K562 (cell line): ENCODE data around the gene FOXE1. TPM values are rescaled to one million over a fixed set of nuclear protein-coding genes. Genes with fewer than 3 reads are reported as not detected.

Experiments
- ATF3 ChIP-seq, 2 experiments: fragments of 450-650 bp in 1 of 2; sonication (generic) in 1 of 2; formaldehyde crosslinking in 1 of 2; IDR thresholded peaks in 1 of 2; conservative IDR thresholded peaks in 1 of 2; 2 replicates each; pipeline versions ENCODE4 v1.6.1 to v1.8.1; 2016 to 2023; ENCODE audit warnings: mild to moderate bottlenecking in 2 of 2, moderate library complexity in 2 of 2, inconsistent platforms in 1 of 2, missing genetic modification reagents in 1 of 2
- BACH1 ChIP-seq: fragments of 200-800 bp; sonication (Bioruptor generic); IDR thresholded peaks from 2 replicates; pipeline ENCODE4 v1.6.1; 2016; ENCODE audit warnings: missing genetic modification characterization, missing compliant biosample characterization
- BRCA1 ChIP-seq, 2 experiments: fragments of 450-650 bp in 1 of 2; sonication (generic) in 1 of 2; formaldehyde crosslinking in 1 of 2; IDR thresholded peaks; 2 replicates each; pipeline versions ENCODE4 v1.5.0 to v1.6.1; 2017 to 2020; ENCODE audit warnings: mild to moderate bottlenecking in 1 of 2, missing genetic modification reagents in 1 of 2
- HIVEP1 ChIP-seq: fragments of 250-450 bp; sonication (Bioruptor Pico); IDR thresholded peaks from 2 replicates; pipeline ENCODE4 v1.4.0; 2020; ENCODE audit warnings: mild to moderate bottlenecking
- HMGXB4 ChIP-seq: sonication (generic); formaldehyde crosslinking; IDR thresholded peaks from 2 replicates; pipeline ENCODE4 v1.8.1; 2023; ENCODE audit warnings: mild to moderate bottlenecking, missing genetic modification reagents
- HOXB6 ChIP-seq: fragments of 250-450 bp; sonication (Bioruptor Pico); IDR thresholded peaks from 2 replicates; pipeline ENCODE4 v1.5.1; 2022; ENCODE audit warnings: mild to moderate bottlenecking, borderline replicate concordance
- JUN ChIP-seq, 2 experiments: sonication (generic) in 1 of 2; formaldehyde crosslinking in 1 of 2; IDR thresholded peaks; 2 replicates each; pipeline versions ENCODE4 v1.6.1 to v1.8.0; 2012 to 2022; ENCODE audit warnings: borderline replicate concordance in 2 of 2, mild to moderate bottlenecking in 2 of 2, improper control_type of control experiment in 1 of 2, low read depth in 1 of 2, low read length in 1 of 2, missing genetic modification reagents in 1 of 2
- MXD1 ChIP-seq: fragments of 250-450 bp; sonication (Bioruptor Pico); IDR thresholded peaks from 2 replicates; pipeline ENCODE4 v1.8.0; 2021; ENCODE audit warnings: borderline replicate concordance, mild to moderate bottlenecking, moderate library complexity; ENCODE audit not compliant: poor library complexity, severe bottlenecking
- NFE2 ChIP-seq: IDR thresholded peaks from 2 replicates; pipeline ENCODE4 v1.6.1; 2014; ENCODE audit warnings: antibody characterized with exemption, low read depth
- SRSF3 ChIP-seq: fragments of 200-400 bp; formaldehyde crosslinking; IDR thresholded peaks from 2 replicates; pipeline ENCODE4 v1.6.1; 2016; ENCODE audit warnings: mild to moderate bottlenecking, low read length, moderate library complexity; ENCODE audit not compliant: insufficient read depth
- TAF7 ChIP-seq: fragments of 450-650 bp; IDR thresholded peaks from 2 replicates; pipeline ENCODE4 v1.6.1; 2016; ENCODE audit warnings: missing genetic modification characterization, missing compliant biosample characterization
- XRCC4 ChIP-seq: IDR thresholded peaks from one replicate; pipeline ENCODE4 v1.6.1; 2011; ENCODE audit not compliant: insufficient read depth, insufficient read length; ENCODE audit errors: extremely low read depth
- ZBTB1 ChIP-seq: sonication (generic); formaldehyde crosslinking; IDR thresholded peaks from 2 replicates; pipeline ENCODE4 v1.8.1; 2023; ENCODE audit warnings: missing genetic modification reagents, low read depth, mild to moderate bottlenecking, borderline replicate concordance
- ZEB2 ChIP-seq: fragments of 450-650 bp; IDR thresholded peaks from 2 replicates; pipeline ENCODE4 v1.6.1; 2016
- ZKSCAN3 ChIP-seq: fragments of 250-450 bp; sonication (Bioruptor Pico); IDR thresholded peaks from 2 replicates; pipeline ENCODE4 v1.4.0; 2020
- ZNF175 ChIP-seq: fragments of 200-800 bp; sonication (Bioruptor generic); IDR thresholded peaks from 2 replicates; pipeline ENCODE4 v1.6.1; 2016; ENCODE audit warnings: low read depth, mild to moderate bottlenecking, missing genetic modification characterization, missing compliant biosample characterization
- ZNF3 ChIP-seq: fragments of 250-450 bp; sonication (Bioruptor Pico); IDR thresholded peaks from 2 replicates; pipeline ENCODE4 v1.5.0; 2021; ENCODE audit warnings: mild to moderate bottlenecking, moderate library complexity
- ZNF780A ChIP-seq: fragments of 250-450 bp; sonication (Bioruptor Pico); IDR thresholded peaks from 2 replicates; pipeline ENCODE4 v1.5.0; 2021; ENCODE audit warnings: mild to moderate bottlenecking
- ZSCAN29 ChIP-seq: fragments of 450-650 bp; IDR thresholded peaks from 2 replicates; pipeline ENCODE4 v1.6.1; 2017
- polyA plus RNA-seq, 8 experiments: library from polyadenylated mRNA; depleted of rRNA in 4 of 8; stranded (reverse) in 5 of 8; unstranded in 3 of 8; fragments of >200 nt; fragmentation: Nextera tagmentation in 2 of 8; fragmentation: Illumina TruSeq in 1 of 8; extraction: Ambion mirVana in 2 of 8; extraction: Trizol in 1 of 8; gene quantifications; 2 replicates each; pipeline versions ENCODE4 v1.2.1 to v1.2.3, GENCODE V29; 2011 to 2014; ENCODE audit warnings: inconsistent platforms in 1 of 8, missing spikeins in 1 of 8
- total RNA-seq, 7 experiments: library from RNA; depleted of rRNA in 6 of 7; stranded (reverse); fragments of >200 nt in 6 of 7; fragmentation: Illumina TruSeq in 2 of 7; extraction: Trizol in 2 of 7; gene quantifications; 2 replicates each; pipeline versions ENCODE4 v1.2.1 to v1.2.3, GENCODE V29; 2011 to 2021; ENCODE audit warnings: low replicate concordance in 1 of 7
- TF ChIP-seq, protein P1 (sequence below): sonication (generic); formaldehyde crosslinking; IDR thresholded peaks from 2 replicates; pipeline ENCODE4 v1.8.1; 2023; ENCODE audit warnings: mild to moderate bottlenecking, missing genetic modification reagents
- TF ChIP-seq, protein P2 (sequence below): fragments of 250-450 bp; sonication (Bioruptor Pico); IDR thresholded peaks from 2 replicates; pipeline ENCODE4 v1.6.1; 2021; ENCODE audit warnings: mild to moderate bottlenecking

Gene FOXE1
- total and polyA plus RNA-seq, 9 of the 15 experiments (the other 6 are each of a cell fraction or from before 2014, with no cell fraction given) = not detected

GRCh38 chr9:97831843-97832636 is 21.0 kb upstream of the FOXE1 start (continued):
- TF ChIP-seq ZBTB1 (CRISPR knock-in tag) (no peak), HOXB6 (CRISPR knock-in tag) (no peak), ZEB2 (no peak), TAF7 (tag) (0 out of 2 replicates have a peak, but pooled peaks have one; percentile 21), HIVEP1 (CRISPR knock-in tag) (no peak), JUN (IDR thresholded peaks at IDR 0.05; ENCODE audit: borderline replicate concordance, low read depth, low read length) (peak; percentile 80), JUN (CRISPR knock-in tag; IDR thresholded peaks at IDR 0.05; ENCODE audit: borderline replicate concordance) (no peak), NFE2 (peak; percentile 96), SRSF3 (no peak), BACH1 (tag) (peak; percentile 57; the same call in 1 of the 2 replicates), ATF3 (IDR thresholded peaks at IDR 0.05) (peak; percentile 87), ATF3 (CRISPR knock-in tag; conservative IDR thresholded peaks at IDR 0.05) (no peak), ZNF780A (CRISPR knock-in tag) (no peak), BRCA1 (IDR thresholded peaks at IDR 0.05) (no peak), BRCA1 (CRISPR knock-in tag; IDR thresholded peaks at IDR 0.05) (no peak), HMGXB4 (CRISPR knock-in tag) (no peak), XRCC4 (no peak), ZKSCAN3 (CRISPR knock-in tag) (no peak), MXD1 (CRISPR knock-in tag) (no peak), ZSCAN29 (no peak), ZNF175 (no peak), ZNF3 (no peak)
- TF ChIP-seq, protein P1, sequence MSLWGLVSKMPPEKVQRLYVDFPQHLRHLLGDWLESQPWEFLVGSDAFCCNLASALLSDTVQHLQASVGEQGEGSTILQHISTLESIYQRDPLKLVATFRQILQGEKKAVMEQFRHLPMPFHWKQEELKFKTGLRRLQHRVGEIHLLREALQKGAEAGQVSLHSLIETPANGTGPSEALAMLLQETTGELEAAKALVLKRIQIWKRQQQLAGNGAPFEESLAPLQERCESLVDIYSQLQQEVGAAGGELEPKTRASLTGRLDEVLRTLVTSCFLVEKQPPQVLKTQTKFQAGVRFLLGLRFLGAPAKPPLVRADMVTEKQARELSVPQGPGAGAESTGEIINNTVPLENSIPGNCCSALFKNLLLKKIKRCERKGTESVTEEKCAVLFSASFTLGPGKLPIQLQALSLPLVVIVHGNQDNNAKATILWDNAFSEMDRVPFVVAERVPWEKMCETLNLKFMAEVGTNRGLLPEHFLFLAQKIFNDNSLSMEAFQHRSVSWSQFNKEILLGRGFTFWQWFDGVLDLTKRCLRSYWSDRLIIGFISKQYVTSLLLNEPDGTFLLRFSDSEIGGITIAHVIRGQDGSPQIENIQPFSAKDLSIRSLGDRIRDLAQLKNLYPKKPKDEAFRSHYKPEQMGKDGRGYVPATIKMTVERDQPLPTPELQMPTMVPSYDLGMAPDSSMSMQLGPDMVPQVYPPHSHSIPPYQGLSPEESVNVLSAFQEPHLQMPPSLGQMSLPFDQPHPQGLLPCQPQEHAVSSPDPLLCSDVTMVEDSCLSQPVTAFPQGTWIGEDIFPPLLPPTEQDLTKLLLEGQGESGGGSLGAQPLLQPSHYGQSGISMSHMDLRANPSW (CRISPR knock-in tag) = no peak
- TF ChIP-seq, protein P2, sequence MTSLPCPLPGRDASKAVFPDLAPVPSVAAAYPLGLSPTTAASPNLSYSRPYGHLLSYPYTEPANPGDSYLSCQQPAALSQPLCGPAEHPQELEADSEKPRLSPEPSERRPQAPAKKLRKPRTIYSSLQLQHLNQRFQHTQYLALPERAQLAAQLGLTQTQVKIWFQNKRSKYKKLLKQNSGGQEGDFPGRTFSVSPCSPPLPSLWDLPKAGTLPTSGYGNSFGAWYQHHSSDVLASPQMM (CRISPR knock-in tag) = no peak
